Measurements from ENCODE around the gene C16orf96.

- TF ChIP-seq CTCF (IDR thresholded peaks at IDR 0.05) (no peak), EZH2 (IDR thresholded peaks at IDR 0.05) (no peak)
These were observed 93.8 kb downstream of the C16orf96 start for GRCh38 chr16:4649744-4650442.
